Subcutaneous abdominal adipose tissue (tissue), 5 donors: ENCODE results near the gene NTRK3.

Experiments
- H3K27ac ChIP-seq: one replicate; pipeline ENCODE4 v1.7.0; 2013; ENCODE audit warnings: low read depth, mild to moderate bottlenecking, inconsistent platforms, low read length, moderate library complexity
- H3K27me3 ChIP-seq, 5 donors: one replicate each; pipeline ENCODE4 v1.7.0; 2013; ENCODE audit warnings: low read length in 5 of 5, inconsistent platforms in 1 of 5; ENCODE audit not compliant: control insufficient read depth in 5 of 5, insufficient read depth in 4 of 5
- H3K36me3 ChIP-seq, 5 donors: one replicate each; pipeline ENCODE4 v1.7.0; 2013; ENCODE audit warnings: low read length in 5 of 5; ENCODE audit not compliant: control insufficient read depth in 5 of 5, insufficient read depth in 5 of 5
- H3K4me1 ChIP-seq, 5 donors: one replicate each; pipeline ENCODE4 v1.7.0; 2013; ENCODE audit warnings: low read length in 5 of 5, mild to moderate bottlenecking in 3 of 5, moderate library complexity in 1 of 5; ENCODE audit not compliant: control insufficient read depth in 5 of 5, insufficient read depth in 5 of 5
- H3K4me3 ChIP-seq, 5 donors: one replicate each; pipeline ENCODE4 v1.7.0; 2013; ENCODE audit warnings: low read length in 5 of 5, low read depth in 1 of 5
- H3K9ac ChIP-seq, 5 donors: one replicate each; pipeline ENCODE4 v1.7.0; 2013; ENCODE audit warnings: low read length in 5 of 5, mild to moderate bottlenecking in 4 of 5, moderate library complexity in 3 of 5
- H3K9me3 ChIP-seq, 5 donors: one replicate each; pipeline ENCODE4 v1.7.0; 2013; ENCODE audit warnings: low read length in 5 of 5; ENCODE audit not compliant: control insufficient read depth in 5 of 5
- donor health status: healthy.
- donor health status: healthy.
- donor health status: healthy.
- donor health status: healthy.
- donor health status: healthy.

Gene NTRK3

DNA sequence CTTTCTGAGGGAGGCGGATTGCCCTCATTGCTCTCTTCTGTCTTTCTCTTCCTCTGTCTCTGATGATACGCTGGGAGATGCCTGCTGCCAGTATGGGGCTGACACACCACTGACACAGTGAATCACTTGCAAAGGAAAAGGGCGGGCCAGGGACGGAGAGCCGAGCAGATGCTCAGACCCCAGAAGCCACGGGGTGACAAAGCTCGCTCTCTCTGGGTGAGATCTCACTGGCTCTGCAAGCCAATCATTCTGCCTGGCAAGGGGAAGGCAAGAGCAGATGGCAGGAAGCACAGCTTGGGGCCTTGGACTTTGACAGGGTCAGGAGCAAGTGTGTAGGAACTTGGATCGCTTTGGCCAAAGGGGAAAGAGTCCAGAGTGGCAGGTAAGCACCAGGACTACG, 198.7 kb downstream of the NTRK3 start:
- no peak overlapping the region for H3K27ac ChIP-seq
- H3K4me1 ChIP-seq, result no peaks in the 10 kb centered on the region
- H3K9ac ChIP-seq, result no peak overlapping the region

GRCh38 chr15:88049506-88049905, 207.0 kb downstream of the NTRK3 start:
- H3K27me3 ChIP-seq, result no peaks in the 10 kb centered on the region
- H3K9ac ChIP-seq, result no peak overlapping the region
- no peak overlapping the region for H3K27ac ChIP-seq
- no peaks in the 10 kb centered on the region for H3K9me3 ChIP-seq
- H3K36me3 ChIP-seq, result no peaks in the 10 kb centered on the region
- peaks cover 0 to 3% (median 0%) of the 10 kb centered on the region in 5 donors for H3K4me1 ChIP-seq
- no peak overlapping the region for H3K4me3 ChIP-seq

More for the DNA sequence above, 198.7 kb downstream of the NTRK3 start:
- no peaks in the 10 kb centered on the region for H3K36me3 ChIP-seq
- H3K27me3 ChIP-seq, result no peaks in the 10 kb centered on the region
- H3K4me3 ChIP-seq, result no peak overlapping the region
- H3K9me3 ChIP-seq, result peaks cover 0 to 4% (median 0%) of the 10 kb centered on the region in 5 donors

DNA sequence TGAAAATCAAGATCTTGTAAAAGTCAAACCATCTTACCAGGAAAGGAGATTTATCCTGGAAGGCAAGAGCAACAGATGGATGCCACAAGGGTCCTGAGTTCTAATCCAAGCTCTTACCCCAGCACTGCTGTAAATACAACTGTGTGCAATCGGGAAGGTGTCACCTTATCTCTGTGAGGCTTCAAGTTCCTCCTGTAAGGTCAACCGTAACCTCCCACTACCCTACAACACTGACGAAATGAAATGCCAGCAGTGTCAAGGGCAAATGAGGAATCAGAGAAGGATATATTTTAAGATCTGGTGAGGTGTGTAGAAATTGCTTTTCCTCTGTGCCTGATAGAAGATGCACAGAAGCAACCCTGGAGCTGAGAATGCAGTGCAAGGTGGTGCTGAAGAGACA, 207.8 kb downstream of the NTRK3 start:
- no peaks in the 10 kb centered on the region for H3K27me3 ChIP-seq

DNA sequence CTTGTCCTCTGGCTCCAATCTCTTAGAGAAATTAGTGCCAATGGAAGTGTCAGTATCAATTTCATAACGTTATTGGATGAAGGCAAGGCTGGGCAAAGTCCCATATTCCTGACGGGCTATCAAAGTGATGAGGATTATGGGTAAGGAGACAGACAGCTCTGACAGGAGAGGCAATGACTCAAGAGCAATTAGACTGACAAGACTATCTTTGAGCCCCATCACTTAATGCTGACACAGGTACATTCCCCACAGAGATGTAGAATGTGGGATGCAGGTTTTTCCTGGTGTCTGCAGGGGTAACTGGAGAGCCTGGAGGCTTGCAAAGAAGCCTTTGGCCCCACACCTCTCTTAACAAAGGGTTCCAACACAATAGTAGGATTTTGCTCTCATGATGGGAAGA, 208.3 kb downstream of the NTRK3 start:
- no peak overlapping the region for H3K4me3 ChIP-seq
- H3K9me3 ChIP-seq, result no peaks in the 10 kb centered on the region
- no peaks in the 10 kb centered on the region for H3K36me3 ChIP-seq
- H3K9ac ChIP-seq, result no peak overlapping the region
- no peaks in the 10 kb centered on the region for H3K27me3 ChIP-seq
- peaks cover 0 to 7% (median 0%) of the 10 kb centered on the region in 5 donors for H3K4me1 ChIP-seq
- H3K27ac ChIP-seq, result no peak overlapping the region

More for the DNA sequence above, 207.8 kb downstream of the NTRK3 start:
- Histone ChIP-seq H3K4me1 (peaks cover 0 to 3% (median 0%) of the 10 kb centered on the region in 5 donors), H3K4me3 (no peak overlapping the region), H3K27ac (no peak overlapping the region), H3K9me3 (no peaks in the 10 kb centered on the region), H3K9ac (no peak overlapping the region), H3K36me3 (no peaks in the 10 kb centered on the region)

- Histone ChIP-seq H3K27ac (no peak overlapping the region), H3K4me3 (no peak overlapping the region), H3K36me3 (no peaks in the 10 kb centered on the region), H3K9me3 (no peaks in the 10 kb centered on the region), H3K4me1 (peaks cover 0 to 7% (median 0%) of the 10 kb centered on the region in 5 donors), H3K27me3 (no peaks in the 10 kb centered on the region), H3K9ac (no peak overlapping the region)
These were observed 209.9 kb downstream of the NTRK3 start for GRCh38 chr15:88046576-88047129.

DNA sequence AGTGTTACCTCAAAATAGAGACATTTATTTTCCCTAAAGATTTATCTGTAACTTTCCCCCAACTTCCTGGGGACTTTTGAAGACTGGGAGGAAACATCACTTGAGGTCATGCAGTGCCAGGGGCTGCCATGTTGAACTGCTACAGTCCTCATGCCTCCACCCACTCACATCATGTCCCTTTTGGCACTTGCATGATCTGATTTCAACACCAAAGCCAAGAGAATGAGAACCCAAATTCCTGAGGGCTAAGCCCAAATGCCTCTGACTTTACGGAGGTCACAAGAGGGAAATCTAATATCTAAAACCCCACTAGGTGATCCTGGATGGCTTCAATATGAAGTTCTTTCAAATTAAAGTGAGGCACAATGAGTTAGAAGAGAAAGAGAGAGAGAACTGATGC, 213.1 kb downstream of the NTRK3 start:
- Histone ChIP-seq H3K36me3 (no peaks in the 10 kb centered on the region), H3K9me3 (no peaks in the 10 kb centered on the region), H3K27ac (no peak overlapping the region), H3K4me1 (peaks cover 0 to 7% (median 0%) of the 10 kb centered on the region in 5 donors), H3K27me3 (no peaks in the 10 kb centered on the region), H3K9ac (no peak overlapping the region), H3K4me3 (no peak overlapping the region)

GRCh38 chr15:88042047-88042446, 214.5 kb downstream of the NTRK3 start:
- no peak overlapping the region for H3K9ac ChIP-seq
- H3K27ac ChIP-seq, result no peak overlapping the region
- no peaks in the 10 kb centered on the region for H3K36me3 ChIP-seq
- peaks cover 0 to 7% (median 0%) of the 10 kb centered on the region in 5 donors for H3K4me1 ChIP-seq
- no peak overlapping the region for H3K4me3 ChIP-seq
- H3K27me3 ChIP-seq, result no peaks in the 10 kb centered on the region
- H3K9me3 ChIP-seq, result no peaks in the 10 kb centered on the region

- Histone ChIP-seq H3K9ac (no peak overlapping the region), H3K27me3 (no peaks in the 10 kb centered on the region), H3K4me3 (no peak overlapping the region), H3K27ac (no peak overlapping the region), H3K36me3 (no peaks in the 10 kb centered on the region), H3K9me3 (no peaks in the 10 kb centered on the region), H3K4me1 (peaks cover 0 to 7% (median 0%) of the 10 kb centered on the region in 5 donors)
These were observed 216.0 kb downstream of the NTRK3 start for GRCh38 chr15:88040516-88040915.

- H3K4me1 ChIP-seq, result no peaks in the 10 kb centered on the region
- no peak overlapping the region for H3K27ac ChIP-seq
- H3K9me3 ChIP-seq, result no peaks in the 10 kb centered on the region
- no peak overlapping the region for H3K4me3 ChIP-seq
- H3K9ac ChIP-seq, result no peak overlapping the region
- no peaks in the 10 kb centered on the region for H3K27me3 ChIP-seq
- H3K36me3 ChIP-seq, result no peaks in the 10 kb centered on the region
These were observed 218.3 kb downstream of the NTRK3 start for GRCh38 chr15:88038261-88038660.

DNA sequence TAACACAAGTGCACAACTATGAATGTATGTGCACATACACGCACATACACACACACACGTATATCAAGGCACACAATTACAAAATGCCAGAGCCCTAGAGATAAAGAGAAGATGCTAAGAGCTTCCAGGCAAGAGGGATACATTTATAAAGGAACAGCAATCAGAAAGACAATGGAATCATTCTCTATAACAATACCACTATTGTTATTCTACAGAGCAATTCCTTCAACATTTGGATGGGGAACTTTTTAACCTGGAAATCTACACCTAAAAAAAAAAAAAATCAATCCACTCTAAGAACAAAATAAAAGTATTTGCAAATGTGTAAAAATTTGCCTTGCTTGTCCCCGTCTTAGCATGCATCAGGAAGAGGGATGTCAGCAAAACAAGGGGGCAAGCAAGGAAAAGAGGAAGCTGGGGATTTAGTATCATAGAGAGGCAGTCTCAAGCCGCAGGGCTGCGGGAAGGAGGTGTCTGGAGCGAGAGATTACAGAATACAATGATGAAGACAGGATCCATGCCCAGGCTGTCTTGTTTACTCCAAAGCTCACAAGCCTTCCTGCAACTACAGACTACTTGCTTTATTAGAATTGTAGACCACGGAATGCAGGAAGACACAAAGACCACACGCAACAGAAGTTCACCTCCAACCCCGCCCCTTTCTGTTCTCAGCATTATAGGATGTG, 220.2 kb downstream of the NTRK3 start:
- Histone ChIP-seq H3K27me3 (no peaks in the 10 kb centered on the region), H3K27ac (no peak overlapping the region), H3K4me3 (no peak overlapping the region), H3K4me1 (no peaks in the 10 kb centered on the region), H3K36me3 (no peaks in the 10 kb centered on the region), H3K9ac (no peak overlapping the region), H3K9me3 (no peaks in the 10 kb centered on the region)
